ES-I3 (cell line): Measurements from ENCODE around the gene C6orf62.
"Not testable (repeated sequence)": the region's sequence is repeated elsewhere in the genome, so short reads cannot be mapped to it uniquely, and the experiment has no call there.

Source experiments
- H3K36me3 ChIP-seq: 2 replicates; pipeline ENCODE4 v1.6.1; 2013; ENCODE audit warnings: mild to moderate bottlenecking, low read length, control low read depth, moderate library complexity; ENCODE audit not compliant: insufficient read depth
- H3K4me1 ChIP-seq: 2 replicates; pipeline ENCODE4 v1.6.1; 2013; ENCODE audit warnings: mild to moderate bottlenecking, control low read depth, low read length; ENCODE audit not compliant: insufficient read depth
- H3K9ac ChIP-seq: 2 replicates; pipeline ENCODE4 v1.6.1; 2013; ENCODE audit warnings: low read depth, mild to moderate bottlenecking, low read length, moderate library complexity
- H3K9me3 ChIP-seq: 2 replicates; pipeline ENCODE4 v1.6.1; 2013; ENCODE audit warnings: mild to moderate bottlenecking, low read length, moderate library complexity; ENCODE audit not compliant: control insufficient read depth, insufficient read depth

C6orf62 gene

GRCh38 chr6:24673625-24674024, 45.3 kb downstream of the C6orf62 start:
- H3K36me3 ChIP-seq = peaks cover 3% of the 10 kb centered on the region; the same call in 1 of the 2 replicates

GRCh38 chr6:24672620-24673182, 46.3 kb downstream of the C6orf62 start:
- H3K9me3 ChIP-seq = peaks cover 25% of the 10 kb centered on the region
- H3K9ac ChIP-seq = no peak overlapping the region
- H3K4me1 ChIP-seq = no peaks in the 10 kb centered on the region
- peaks cover 3% of the 10 kb centered on the region; the same call in 1 of the 2 replicates for H3K36me3 ChIP-seq

More at GRCh38 chr6:24673625-24674024, 45.3 kb downstream of the C6orf62 start:
- Histone ChIP-seq H3K9ac (no peak overlapping the region), H3K4me1 (no peaks in the 10 kb centered on the region), H3K9me3 (peaks cover 25% of the 10 kb centered on the region)

GRCh38 chr6:24671077-24671476, 47.9 kb downstream of the C6orf62 start:
- not testable (repeated sequence) for H3K36me3 ChIP-seq, H3K4me1 ChIP-seq, H3K9ac ChIP-seq
- H3K9me3 ChIP-seq = peaks cover 25% of the 10 kb centered on the region

- peaks cover 25% of the 10 kb centered on the region for H3K9me3 ChIP-seq
- H3K4me1 ChIP-seq, H3K36me3 ChIP-seq, H3K9ac ChIP-seq: not testable (repeated sequence)
Observed at GRCh38 chr6:24670492-24670891, 48.5 kb downstream of the C6orf62 start.

- Histone ChIP-seq H3K9ac (no peak overlapping the region), H3K9me3 (peaks cover 19% of the 10 kb centered on the region), H3K36me3 (peaks cover 10% of the 10 kb centered on the region), H3K4me1 (no peaks in the 10 kb centered on the region)
Observed at GRCh38 chr6:24668997-24669361, 50.0 kb downstream of the C6orf62 start.

- H3K4me1 ChIP-seq = not testable (repeated sequence)
- H3K9ac ChIP-seq = 0 out of 2 replicates have a peak overlapping the region, but pooled peaks have one; percentile 95
- H3K36me3 ChIP-seq = peaks cover 12% of the 10 kb centered on the region; the same call in 1 of the 2 replicates
- peaks cover 16% of the 10 kb centered on the region for H3K9me3 ChIP-seq
Observed at GRCh38 chr6:24668066-24668996, 50.6 kb downstream of the C6orf62 start.

GRCh38 chr6:24667378-24667803, 51.6 kb downstream of the C6orf62 start:
- Histone ChIP-seq H3K9me3 (peaks cover 11% of the 10 kb centered on the region), H3K9ac (peak overlapping the region; percentile 95), H3K4me1 (no peaks in the 10 kb centered on the region), H3K36me3 (peaks cover 17% of the 10 kb centered on the region; the same call in 1 of the 2 replicates)

GRCh38 chr6:24666641-24667377, 52.1 kb downstream of the C6orf62 start, which contains the start of the genes ACOT13 and TDP2:
ACOT13 (plus strand) TSS chr6:24667077; CDS start chr6:24667264, 187 bp downstream.
TDP2 (minus strand) TSS chr6:24666899; CDS start chr6:24666862, 37 bp downstream.
- Histone ChIP-seq H3K36me3 (peaks cover 17% of the 10 kb centered on the region; the same call in 1 of the 2 replicates), H3K9me3 (peaks cover 9% of the 10 kb centered on the region; the same call in 1 of the 2 replicates), H3K9ac (peak within 1 kb of the TSS; percentile 95), H3K4me1 (no peaks in the 10 kb centered on the region)

- H3K4me1 ChIP-seq = no peaks in the 10 kb centered on the region
- peak overlapping the region; percentile 95 for H3K9ac ChIP-seq
- H3K36me3 ChIP-seq = peaks cover 17% of the 10 kb centered on the region; the same call in 1 of the 2 replicates
- 0 out of 2 replicates have a peak, but pooled peaks cover 5% of the 10 kb centered on the region for H3K9me3 ChIP-seq
Observed at GRCh38 chr6:24666097-24666640, 52.8 kb downstream of the C6orf62 start.

GRCh38 chr6:24664046-24664987, 54.6 kb downstream of the C6orf62 start:
- Histone ChIP-seq H3K4me1 (peaks cover 10% of the 10 kb centered on the region), H3K9me3 (no peaks in the 10 kb centered on the region), H3K9ac (no peak overlapping the region), H3K36me3 (peaks cover 14% of the 10 kb centered on the region; the same call in 1 of the 2 replicates)

- Histone ChIP-seq H3K9me3 (no peaks in the 10 kb centered on the region), H3K4me1 (peaks cover 17% of the 10 kb centered on the region), H3K36me3 (peaks cover 14% of the 10 kb centered on the region; the same call in 1 of the 2 replicates), H3K9ac (no peak overlapping the region)
Observed at GRCh38 chr6:24663189-24663588, 55.8 kb downstream of the C6orf62 start.

GRCh38 chr6:24662236-24662635, 56.7 kb downstream of the C6orf62 start:
- no peaks in the 10 kb centered on the region for H3K9me3 ChIP-seq
- H3K4me1 ChIP-seq = peaks cover 17% of the 10 kb centered on the region
- peaks cover 14% of the 10 kb centered on the region; the same call in 1 of the 2 replicates for H3K36me3 ChIP-seq
- H3K9ac ChIP-seq = no peak overlapping the region

- H3K9ac ChIP-seq, H3K9me3 ChIP-seq: not testable (repeated sequence)
- peaks cover 14% of the 10 kb centered on the region; the same call in 1 of the 2 replicates for H3K36me3 ChIP-seq
- peaks cover 17% of the 10 kb centered on the region for H3K4me1 ChIP-seq
Observed at GRCh38 chr6:24661759-24662158, 57.2 kb downstream of the C6orf62 start.
